GM18517 (cell line): Measurements from ENCODE around the gene SNN.

Experiments used
- ATAC-seq: cut with Tn5 transposase; IDR thresholded peaks from one replicate; pipeline ENCODE4 v1.9.1; 2021; ENCODE audit warnings: mild to moderate bottlenecking, moderate library complexity; ENCODE audit not compliant: unreplicated experiment

The SNN gene

GRCh38 chr16:11635113-11635652, 33.1 kb upstream of the SNN start:
- no peak for ATAC-seq

- no peak for ATAC-seq
Observed at GRCh38 chr16:11635679-11636171, 32.5 kb upstream of the SNN start.

GRCh38 chr16:11636172-11636721, 32.0 kb upstream of the SNN start:
- no peak for ATAC-seq

GRCh38 chr16:11637320-11637719, 30.9 kb upstream of the SNN start:
- no peak for ATAC-seq

GRCh38 chr16:11638140-11638539, 30.1 kb upstream of the SNN start:
- no peak for ATAC-seq

- no peak for ATAC-seq
Observed at GRCh38 chr16:11639008-11639562, 29.2 kb upstream of the SNN start.

GRCh38 chr16:11639925-11640899, 28.0 kb upstream of the SNN start:
- ATAC-seq, result no peak

- no peak for ATAC-seq
Observed at GRCh38 chr16:11640987-11641817, 27.1 kb upstream of the SNN start.

GRCh38 chr16:11642765-11643116, 25.5 kb upstream of the SNN start:
- no peak for ATAC-seq

- ATAC-seq, result no peak
Observed at GRCh38 chr16:11649276-11649675, 19.0 kb upstream of the SNN start.

- ATAC-seq, result no peak
Observed at GRCh38 chr16:11650641-11651591, 17.3 kb upstream of the SNN start.

- no peak for ATAC-seq
Observed at GRCh38 chr16:11651796-11652195, 16.5 kb upstream of the SNN start.

- no peak for ATAC-seq
Observed at GRCh38 chr16:11655655-11656054, 12.6 kb upstream of the SNN start.

- ATAC-seq, result no peak
Observed at GRCh38 chr16:11657556-11657955, 10.7 kb upstream of the SNN start.

- ATAC-seq, result no peak
Observed at GRCh38 chr16:11658896-11659708, 9.2 kb upstream of the SNN start.

- no peak for ATAC-seq
Observed at GRCh38 chr16:11660565-11660964, 7.7 kb upstream of the SNN start.

- no peak for ATAC-seq
Observed at GRCh38 chr16:11662582-11662981, 5.7 kb upstream of the SNN start.

GRCh38 chr16:11665071-11665491, 3.2 kb upstream of the SNN start:
- ATAC-seq, result no peak
